Stimulated activated CD4-positive, alpha-beta T cell treated with anti-CD3 and anti-CD28 coated beads, TNF-alpha, amount 100 ng/mL, for 24 hours (primary cell): Measurements from ENCODE around the gene TLE4.

ENCODE experiments used
- DNase-seq, 3 experiments: peaks; one replicate each; pipeline ENCODE4 v3.0.0-alpha.2; 2020; ENCODE audit warnings: low read depth in 3 of 3

Gene TLE4

DNA sequence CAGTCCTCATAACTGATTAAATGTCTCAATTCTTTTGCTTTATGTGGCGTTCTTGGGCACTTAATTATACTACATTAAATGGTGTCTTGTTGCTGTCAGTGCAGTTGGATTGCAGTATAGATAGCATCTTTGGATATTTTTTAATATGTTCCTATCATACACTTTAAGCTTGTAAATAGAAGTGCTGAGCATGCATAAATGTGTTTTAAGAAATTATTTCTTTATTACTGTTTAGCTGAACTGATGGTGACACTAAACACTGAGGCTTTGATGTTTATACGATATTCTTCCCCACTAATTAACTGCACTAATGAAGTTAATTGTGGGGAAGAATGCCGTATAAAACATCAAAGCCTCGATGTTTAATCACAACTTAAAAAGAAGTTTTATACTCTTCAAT, 116.6 kb downstream of the TLE4 start:
- DNase-seq = no peak

DNA sequence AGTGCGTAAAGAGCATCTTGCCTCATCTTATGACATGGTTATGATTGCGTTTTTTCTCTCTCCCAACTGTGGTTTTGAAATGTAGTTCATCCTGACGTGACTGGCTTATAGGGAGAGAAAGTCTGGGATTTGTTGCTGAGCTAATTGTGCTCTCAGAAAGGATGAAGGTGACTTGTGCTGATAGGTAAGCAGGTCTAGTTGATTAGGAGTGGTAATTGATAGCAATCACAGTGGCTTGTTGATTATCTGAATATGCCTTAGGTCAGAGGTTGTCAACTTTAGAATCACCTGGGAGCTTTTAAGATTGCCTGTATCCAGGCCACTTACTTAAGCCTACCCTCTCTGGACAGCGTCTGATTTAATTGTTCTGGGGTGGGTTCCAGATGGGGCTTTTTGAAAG, 117.8 kb downstream of the TLE4 start:
- DNase-seq = no peak

DNA sequence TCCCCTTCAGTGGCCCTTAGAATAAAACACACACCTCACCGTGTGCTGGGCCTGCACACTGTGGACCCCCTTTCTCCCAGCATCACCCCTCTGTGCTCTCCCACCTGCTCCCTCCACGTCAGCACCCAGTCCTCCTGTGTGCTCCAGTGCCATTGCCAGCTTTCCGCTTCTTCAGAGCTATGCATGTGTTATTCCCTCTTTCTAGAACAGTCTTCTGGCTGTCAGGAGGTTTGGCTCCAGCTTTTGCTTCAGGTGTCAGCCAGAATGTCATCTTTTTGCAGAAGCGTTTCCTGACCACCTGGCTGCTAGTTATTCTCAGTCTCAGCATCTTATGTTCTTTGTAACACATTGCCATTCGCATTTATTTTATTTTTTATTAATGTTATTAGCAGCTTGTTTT, 119.7 kb downstream of the TLE4 start:
- DNase-seq = no peak

DNA sequence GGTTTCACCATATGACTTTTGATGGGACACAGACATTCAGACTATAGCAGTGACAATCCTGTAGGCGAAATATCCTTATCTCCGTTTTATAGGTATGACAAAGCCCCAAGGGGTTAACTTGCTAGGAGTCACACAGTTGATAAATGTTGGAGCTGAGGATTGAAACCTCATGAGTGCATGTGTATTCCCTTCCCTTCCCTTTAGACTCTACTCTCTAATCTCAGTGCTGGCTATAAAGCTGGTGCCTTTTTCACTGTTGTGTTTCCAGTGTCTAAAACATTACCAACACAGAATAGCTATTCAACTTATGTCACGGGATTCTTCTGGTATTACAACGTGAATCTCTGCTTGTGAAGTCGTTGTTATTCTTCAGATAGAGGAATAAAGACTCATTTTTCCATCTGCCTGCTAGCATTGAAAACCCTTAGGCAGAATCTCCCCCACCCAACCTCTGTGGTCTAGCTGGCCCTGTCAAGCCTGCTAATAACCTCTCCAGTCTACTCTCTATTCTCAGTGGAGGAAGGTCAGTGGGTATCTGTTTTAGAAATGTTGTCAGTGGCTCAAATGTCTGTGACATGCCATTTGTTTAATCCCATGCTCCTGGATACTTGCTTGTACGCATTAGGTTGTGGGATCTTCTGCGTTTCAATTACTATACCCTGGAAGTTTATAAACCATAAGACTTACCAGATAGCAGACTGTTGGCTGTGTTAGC, 121.2 kb downstream of the TLE4 start:
- DNase-seq = no peak

DNA sequence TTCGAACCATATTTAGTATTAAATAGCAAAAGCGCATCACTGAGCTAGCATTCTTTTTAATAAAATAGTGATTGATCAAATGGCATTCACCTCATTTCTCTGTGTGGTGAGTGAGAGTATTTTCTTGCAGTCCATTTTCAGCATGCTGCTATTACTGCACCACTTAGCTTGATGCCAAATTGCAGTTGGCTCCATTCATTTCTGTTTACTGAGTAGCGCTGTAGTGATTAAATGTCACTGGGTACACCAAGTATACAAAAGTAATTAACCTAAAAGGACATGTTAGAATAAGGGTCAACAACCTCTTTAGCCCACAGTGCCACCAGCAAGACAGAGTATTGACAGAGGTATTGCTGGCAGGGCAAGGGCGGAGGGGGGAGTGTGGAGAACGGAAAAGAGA, 122.0 kb downstream of the TLE4 start:
- DNase-seq = no peak

DNA sequence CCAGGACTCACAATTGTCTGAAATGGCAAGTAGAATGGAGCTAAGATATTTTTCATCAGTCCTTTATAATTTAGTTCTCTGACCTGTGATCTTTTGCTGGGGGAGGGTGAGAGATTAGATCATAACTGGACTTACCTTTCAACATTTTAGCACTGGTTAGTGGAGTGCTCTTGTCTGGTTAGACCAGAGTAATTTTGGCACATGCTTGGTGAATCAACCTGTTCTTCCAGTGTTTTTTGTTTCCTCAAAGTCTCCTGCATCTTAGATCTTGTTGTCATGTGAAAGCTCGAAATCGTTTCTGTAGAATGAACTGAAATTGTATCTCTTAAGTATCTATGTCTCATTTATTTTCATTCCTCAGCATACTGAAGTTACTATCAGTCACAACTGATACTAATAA, 122.4 kb downstream of the TLE4 start:
- no peak for DNase-seq

DNA sequence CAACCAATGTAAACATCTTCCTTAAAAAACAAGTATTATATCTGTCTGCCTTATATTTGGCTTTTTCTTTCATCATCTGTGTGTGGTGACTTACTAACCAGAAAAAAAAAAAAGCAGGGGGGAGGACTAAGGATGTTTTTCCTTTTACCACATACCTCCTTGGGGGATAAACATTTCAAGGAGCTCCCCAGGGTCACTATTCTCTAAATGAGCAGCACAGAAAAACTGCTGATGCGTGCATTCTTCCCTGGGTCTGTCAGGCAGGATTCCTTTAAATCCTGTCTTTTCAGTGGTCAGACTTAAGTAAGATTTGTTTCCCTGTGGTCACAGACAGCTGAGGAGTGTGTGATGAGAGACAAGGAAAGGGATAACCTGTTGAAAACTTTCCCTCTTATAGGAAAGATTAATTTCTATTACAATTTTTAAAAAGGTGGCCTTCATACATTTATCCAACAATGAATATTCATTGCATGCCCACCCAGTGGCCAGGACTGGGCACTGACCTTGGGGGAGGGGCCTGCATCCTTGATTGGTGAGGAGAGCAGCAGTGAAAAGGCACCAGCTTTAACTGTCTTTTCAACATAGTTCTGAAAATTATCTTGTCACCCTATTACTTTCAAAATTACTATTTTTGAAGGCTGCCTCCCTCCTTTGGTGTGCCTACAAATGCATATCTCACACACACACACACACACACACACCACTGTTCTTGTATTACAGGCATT, 123.1 kb downstream of the TLE4 start:
- DNase-seq = no peak

DNA sequence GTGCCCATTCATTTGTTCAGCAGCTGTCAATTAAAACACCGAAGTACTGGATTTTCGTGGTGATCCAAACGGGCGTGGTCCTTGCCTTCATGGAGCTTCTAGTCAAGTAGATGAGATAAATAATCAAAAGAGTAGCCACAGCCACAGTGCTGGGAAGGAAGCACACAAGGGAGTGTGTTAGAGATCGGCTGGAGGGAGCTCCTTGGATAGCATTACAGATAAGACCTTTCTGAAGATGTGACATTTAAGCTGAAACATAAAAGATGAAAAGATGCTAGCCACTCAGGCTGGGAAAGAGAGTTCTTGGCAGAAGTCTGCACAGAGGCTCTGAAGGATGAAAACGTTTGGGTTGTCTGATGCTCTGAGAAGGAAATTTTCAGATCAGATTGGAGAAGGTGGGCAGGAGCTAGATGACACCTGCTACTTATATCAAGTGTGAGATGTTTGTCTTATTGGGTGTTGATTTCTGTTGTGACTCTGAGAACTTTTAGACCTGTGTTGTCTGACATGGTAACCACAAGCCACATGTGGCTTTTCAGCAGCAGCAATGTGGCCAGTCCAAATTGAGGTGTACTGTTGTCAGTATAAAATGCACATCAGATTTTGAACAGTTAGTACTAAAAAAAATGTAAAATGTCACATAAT, 123.9 kb downstream of the TLE4 start:
- DNase-seq = no peak

DNA sequence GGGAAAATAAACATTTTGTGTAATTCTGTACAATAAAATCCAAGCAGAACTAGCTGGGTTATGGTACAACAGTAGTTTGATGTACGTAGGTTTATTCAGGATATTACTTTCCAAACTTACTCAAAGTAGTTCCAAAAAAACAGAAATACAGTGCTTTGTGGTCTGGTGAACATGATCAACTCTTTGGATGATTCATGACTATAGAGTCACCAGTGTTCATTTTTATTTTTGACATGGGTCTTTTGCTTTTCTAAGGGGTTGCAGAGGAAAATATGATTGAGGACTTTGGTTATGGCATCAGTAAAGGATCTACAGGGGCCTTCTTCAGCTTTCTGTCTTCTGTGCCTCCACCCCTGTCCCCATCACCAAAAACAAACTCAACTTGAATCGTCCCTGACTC, 127.2 kb downstream of the TLE4 start:
- DNase-seq = no peak

DNA sequence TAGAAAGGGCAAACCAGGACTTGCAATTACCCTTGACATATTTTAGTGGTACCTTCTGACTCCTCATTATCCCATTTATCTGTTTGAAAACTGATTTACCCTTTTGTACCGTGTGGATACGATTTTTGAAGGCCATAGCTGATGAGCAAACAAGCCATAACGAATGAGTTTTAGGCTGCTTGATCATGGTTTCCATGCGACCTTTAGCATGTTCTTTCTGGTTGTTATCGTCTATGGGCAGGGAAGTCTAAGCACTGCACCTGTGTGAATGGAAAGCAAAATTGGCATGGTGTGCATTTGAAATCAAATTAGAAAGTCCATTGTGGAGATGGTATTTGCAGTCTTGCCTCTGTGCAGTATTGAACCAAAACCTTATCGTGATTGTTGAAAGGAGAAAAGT, 127.7 kb downstream of the TLE4 start:
- DNase-seq = no peak

DNA sequence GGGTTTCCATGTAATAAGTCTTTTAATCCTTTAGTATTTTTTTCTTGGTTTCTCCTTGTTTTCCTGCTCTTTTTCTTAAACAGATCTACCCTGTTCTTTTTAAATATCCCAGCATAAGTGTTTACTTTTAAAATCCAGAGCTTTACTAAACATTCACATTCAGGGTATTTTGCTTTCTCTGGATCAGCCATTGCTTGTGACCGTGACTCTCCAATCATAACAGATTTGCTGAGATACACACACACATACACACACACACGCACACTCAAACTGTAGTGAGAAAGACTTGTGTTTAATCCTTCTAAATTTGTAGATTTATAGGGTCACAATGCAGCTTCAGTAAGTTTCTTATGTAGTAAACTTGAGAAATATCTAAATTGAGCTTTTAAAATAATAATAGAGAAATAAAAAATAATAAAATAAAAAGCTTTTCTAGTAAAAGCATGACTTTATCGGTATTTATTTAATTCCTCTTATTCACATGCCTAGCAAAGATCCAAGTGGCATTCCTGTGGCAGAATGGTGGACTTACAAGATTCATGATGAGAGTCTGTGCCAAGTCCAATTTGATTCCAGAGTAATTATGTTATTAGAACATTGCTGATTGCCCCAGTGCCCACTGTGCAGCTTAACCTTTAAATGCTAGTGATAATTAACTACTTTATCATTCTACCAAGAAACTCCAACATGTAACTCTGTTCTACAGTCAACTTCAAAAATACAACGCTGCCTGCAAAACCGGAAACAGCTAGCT, 129.0 kb downstream of the TLE4 start:
- DNase-seq = no peak

DNA sequence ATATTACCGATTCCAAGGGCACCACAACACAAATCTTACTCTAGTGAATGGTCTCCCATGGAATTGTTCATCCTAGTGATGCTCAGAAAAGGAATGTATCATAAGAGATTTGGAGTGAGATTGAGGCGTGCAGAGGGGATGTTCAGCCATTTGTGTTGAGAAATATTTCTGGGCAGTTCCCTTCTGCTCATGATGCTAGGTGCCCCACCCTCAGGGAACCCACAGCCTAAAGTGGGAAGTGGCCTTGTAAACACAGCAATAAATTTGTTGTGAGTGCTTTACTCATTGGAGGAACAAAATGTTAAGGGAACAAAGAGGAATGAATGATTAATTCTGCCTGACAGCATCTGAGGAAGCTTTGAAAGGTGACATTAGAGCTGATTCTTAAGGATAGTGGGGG, 129.9 kb downstream of the TLE4 start:
- DNase-seq = no peak

DNA sequence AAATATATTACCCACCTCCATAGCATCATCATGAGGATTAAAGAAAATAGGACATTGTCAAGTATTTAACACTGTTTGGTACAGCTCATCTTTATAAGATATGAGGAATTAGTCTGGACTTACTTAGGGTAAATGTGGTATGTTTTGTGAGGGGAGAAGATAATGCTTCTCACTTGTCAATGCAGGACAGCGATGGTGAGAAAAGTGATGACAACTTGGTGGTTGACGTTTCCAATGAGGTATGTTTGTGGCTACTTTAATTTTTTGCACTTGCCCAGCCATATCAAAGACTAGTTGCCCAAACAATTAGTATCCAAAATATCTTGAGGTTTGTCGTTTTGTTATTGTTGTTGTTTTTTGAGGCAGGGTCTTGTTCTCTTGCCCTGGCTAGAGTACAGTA, 133.9 kb downstream of the TLE4 start:
- DNase-seq = no peak

DNA sequence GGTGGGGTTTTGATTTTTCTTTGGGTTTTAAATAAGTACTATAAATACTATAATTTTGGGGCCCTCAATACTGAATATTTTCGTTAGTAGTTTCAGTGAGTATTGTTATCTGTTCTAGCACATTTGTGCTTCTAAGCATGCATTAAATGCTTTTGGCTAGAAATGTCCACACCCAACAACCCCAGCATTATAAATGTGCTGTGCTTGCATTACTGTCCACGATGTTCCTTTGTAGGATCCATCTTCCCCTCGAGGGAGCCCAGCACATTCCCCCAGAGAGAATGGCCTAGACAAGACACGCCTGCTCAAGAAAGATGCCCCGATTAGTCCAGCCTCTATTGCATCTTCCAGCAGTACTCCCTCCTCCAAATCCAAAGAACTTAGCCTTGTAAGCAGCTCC, 134.7 kb downstream of the TLE4 start:
- DNase-seq = no peak

DNA sequence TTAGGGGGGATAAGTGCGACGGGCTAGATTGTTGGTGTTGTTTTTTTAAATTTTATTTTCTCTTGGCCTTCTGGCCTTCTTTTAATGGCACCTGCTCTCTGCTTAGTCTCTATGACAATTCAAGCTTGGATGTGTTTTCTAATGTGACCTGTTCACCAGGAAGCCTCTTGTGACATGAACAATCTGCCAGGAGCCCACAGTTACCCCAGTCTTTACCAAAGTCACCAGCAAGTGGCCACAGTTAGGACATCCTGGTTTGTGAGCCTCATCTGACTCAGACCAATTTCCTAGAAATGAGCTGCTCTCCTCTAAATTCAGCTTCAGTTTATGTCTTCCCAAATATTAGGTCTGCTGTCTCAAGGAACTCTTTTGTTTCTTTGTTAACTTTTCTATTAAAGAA, 135.8 kb downstream of the TLE4 start:
- no peak for DNase-seq

DNA sequence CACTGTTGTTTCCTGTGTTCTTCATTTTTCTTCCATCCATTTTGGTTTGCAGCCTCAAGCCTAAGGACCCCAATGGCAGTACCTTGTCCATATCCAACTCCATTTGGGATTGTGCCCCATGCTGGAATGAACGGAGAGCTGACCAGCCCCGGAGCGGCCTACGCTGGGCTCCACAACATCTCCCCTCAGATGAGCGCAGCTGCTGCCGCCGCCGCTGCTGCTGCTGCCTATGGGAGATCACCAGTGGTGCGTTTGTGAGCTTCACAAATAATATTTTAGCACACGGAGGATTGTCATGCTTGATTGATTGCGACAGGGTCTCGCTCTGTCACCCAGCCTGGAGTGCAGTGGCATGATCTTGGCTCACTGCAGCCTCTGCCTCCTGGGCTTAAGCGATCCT, 136.8 kb downstream of the TLE4 start:
- no peak for DNase-seq

DNA sequence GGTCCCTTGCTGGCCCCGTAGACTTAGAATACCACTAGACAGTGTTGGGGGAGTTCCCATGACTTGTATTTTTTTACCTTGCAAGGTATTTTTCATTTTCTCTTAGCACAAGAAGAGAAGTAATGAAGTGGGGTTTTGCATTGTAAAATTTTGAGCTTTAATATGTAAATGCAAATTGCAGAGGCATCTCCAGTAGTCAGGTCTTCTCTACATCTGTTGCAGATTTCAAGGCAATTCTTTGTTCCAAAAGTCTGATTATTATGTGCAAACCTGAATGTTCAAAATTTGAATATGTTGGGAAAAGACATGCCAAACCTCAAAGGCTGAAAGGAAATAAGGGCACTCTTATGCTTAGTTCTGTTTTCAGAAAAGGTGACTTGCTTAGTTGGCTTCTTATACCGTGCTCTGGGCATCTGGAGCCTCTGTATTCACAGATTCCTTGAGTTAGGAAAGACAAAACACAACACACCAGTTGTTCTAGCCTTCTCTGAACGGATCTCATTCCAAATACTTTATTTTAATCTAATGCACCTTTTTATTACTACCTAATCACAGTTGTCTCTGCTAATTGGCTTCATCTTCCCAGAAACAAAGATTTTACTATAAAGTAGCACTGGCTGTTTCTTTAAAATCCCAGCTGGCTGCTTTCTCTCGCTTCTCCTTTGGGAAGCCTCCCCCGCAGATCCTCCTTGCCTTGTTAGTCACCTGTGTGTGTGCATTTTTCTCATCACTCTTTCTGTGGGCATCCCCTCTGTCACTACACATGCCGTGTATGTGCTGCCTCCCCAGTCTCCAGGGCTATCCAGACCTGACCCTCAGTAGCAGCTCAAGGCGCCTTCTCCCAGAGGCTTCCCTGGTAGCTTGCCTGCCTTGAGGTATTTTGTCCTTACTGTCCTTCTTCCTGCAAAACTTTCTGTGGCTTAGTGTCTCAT, 138.2 kb downstream of the TLE4 start:
- no peak for DNase-seq

DNA sequence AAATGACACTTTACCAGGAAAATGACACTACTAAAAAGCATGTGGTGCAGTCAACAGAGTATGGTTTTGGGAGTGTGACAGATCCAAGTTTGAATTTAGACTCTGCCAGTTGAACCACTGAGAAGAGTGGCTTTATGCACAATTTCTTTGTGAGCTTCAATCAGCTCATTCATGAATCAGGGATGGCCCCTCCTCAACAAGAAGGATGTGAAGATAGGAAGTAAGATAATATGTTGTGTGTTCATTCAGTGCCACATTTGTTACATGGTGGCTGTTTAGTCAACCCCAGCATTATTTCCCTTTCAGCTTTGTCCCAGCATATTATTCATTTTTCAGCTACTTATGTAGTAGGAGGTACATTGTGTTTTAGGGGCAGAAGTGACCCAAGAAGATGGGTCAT, 140.1 kb downstream of the TLE4 start:
- no peak for DNase-seq

DNA sequence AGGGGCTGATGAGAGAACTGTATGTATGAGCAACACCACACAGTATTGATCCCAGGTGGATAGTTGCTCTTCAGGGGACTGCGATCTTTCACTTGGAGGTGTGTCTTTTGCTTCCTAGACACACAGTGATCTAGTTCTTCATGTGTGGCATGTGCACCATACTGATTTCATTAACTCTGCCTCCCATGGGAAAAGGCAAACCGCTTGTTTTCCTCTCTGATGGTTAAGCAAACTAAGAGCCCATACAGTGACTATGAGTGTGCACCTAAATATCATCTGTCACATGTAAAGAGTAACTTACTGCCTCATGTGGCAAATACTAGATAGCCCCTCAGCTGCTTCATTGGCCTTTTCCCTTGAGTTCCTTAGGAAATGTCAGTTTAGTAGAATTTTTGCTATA, 147.3 kb downstream of the TLE4 start:
- no peak for DNase-seq

DNA sequence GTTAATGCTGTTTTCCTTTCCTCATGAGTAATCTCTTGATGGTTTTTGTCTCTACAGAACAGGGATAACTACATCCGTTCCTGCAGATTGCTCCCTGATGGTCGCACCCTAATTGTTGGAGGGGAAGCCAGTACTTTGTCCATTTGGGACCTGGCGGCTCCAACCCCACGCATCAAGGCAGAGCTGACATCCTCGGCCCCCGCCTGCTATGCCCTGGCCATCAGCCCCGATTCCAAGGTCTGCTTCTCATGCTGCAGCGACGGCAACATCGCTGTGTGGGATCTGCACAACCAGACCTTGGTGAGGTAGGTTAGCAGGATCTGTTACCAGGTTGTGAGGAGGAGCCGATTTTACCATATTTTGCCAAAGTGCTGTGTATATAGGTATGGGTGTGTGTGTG, 148.2 kb downstream of the TLE4 start:
- DNase-seq = no peak

DNA sequence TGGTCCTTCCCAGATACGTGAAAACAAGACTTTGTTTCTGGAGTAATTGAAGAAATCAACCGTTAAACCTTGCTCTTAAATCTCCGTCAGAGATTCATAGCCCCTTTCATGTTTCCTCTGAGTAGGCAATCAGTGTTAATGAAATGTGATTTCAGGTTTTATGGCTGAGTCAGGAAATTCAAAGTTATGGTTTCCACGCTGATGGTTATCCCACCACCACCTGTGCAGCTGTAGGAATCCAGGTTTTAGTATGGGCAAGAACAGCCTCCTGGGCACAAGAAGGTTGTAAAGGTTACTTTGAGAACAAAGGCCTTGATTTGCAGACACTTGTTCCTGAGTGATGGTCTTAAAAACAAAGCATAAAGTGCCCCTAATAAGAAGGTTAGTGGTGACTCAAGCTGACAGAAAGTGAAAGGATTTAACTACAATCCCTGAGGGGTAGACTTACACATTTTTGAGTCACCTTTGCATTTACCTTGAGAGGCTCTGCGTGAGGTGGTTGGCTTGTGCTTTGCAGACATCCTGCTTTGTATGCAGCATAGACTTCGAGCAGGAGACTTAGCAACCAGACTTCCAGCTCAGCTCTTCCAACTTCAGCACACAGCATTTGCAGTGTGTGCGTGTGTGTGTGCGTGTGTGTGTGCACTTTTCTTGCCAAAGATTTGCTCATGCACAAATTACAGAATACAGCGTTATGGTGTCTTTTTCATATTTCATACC, 159.6 kb downstream of the TLE4 start:
- DNase-seq = no peak
